ENCODE results near the gene ASB18. TPM values are rescaled to one million over a fixed set of nuclear protein-coding genes. Genes with fewer than 3 reads are reported as not detected.

Gene ASB18
- total and polyA plus RNA-seq, 2 of the 4 experiments (the other 2 are of a cell fraction) = not detected

- Histone ChIP-seq H3K9me3 (ENCODE audit: control insufficient read depth, insufficient read depth, low read length) (no peaks in the 10 kb centered on the region), H3K18ac (ENCODE audit: low read depth, low read length) (no peak overlapping the region), H3K56ac (ENCODE audit: extremely low read depth, insufficient read depth, low read length) (no peak overlapping the region), H3K14ac (replicated peaks; ENCODE audit: low read depth, low read length) (no peak overlapping the region), H3K9ac (ENCODE audit: low read depth, low read length) (no peak overlapping the region), H3K4me1 (ENCODE audit: control insufficient read depth, insufficient read depth, low read length) (no peaks in the 10 kb centered on the region), H3K4me2 (ENCODE audit: low read depth, low read length) (no peak overlapping the region), H3K79me1 (ENCODE audit: low read depth in 1 of 2, low read length in 2 of 2) (no peaks in the 10 kb centered on the region), H3K27me3 (ENCODE audit: control insufficient read depth, insufficient read depth, low read length) (no peaks in the 10 kb centered on the region; the same call in 1 of the 2 replicates), H2AK9ac (replicated peaks; ENCODE audit: low read depth, low read length, poor library complexity) (no peak overlapping the region), H3K27ac (ENCODE audit: insufficient read depth, low read length) (no peak overlapping the region), H2BK5ac (ENCODE audit: low read depth, low read length, poor library complexity, severe bottlenecking) (no peak overlapping the region), H3K36me3 (ENCODE audit: control insufficient read depth, insufficient read depth, low read length) (no peaks in the 10 kb centered on the region), H3K9me1 (ENCODE audit: insufficient read depth, low read length) (no peaks in the 10 kb centered on the region), H2AK5ac (ENCODE audit: low read depth, low read length) (no peak overlapping the region), H4K91ac (ENCODE audit: insufficient read depth, low read depth, low read length) (no peak overlapping the region), H3K4ac (ENCODE audit: low read depth, low read length) (no peak overlapping the region), H2BK20ac (ENCODE audit: low read depth, low read length) (no peak overlapping the region), H4K8ac (ENCODE audit: low read depth in 2 of 2, low read length in 2 of 2) (no peak overlapping the region), H4K5ac (ENCODE audit: low read depth, low read length) (no peak overlapping the region), H3K4me3 (ENCODE audit: insufficient read depth, low read depth, low read length) (no peak overlapping the region), H2AFZ (replicated peaks; ENCODE audit: low read length, poor library complexity) (no peak overlapping the region), H2BK120ac (ENCODE audit: low read depth, low read length) (no peak overlapping the region), H4K20me1 (ENCODE audit: insufficient read depth, low read length) (no peaks in the 10 kb centered on the region), H2BK15ac (ENCODE audit: low read depth, low read length) (no peak overlapping the region), H3K23ac (ENCODE audit: low read depth, low read length) (no peak overlapping the region)
- ChIA-PET CTCF (no interaction called here), POLR2A (ENCODE audit: unreplicated experiment) (no interaction called here)
- TF ChIP-seq MAZ (IDR thresholded peaks at IDR 0.05; ENCODE audit: borderline replicate concordance, low read depth, low read length) (no peak), SMC3 (IDR thresholded peaks at IDR 0.05; ENCODE audit: low read depth, low read length) (no peak), FOS (IDR thresholded peaks at IDR 0.05; ENCODE audit: low read depth, low read length) (no peak), CTCF (conservative IDR thresholded peaks at IDR 0.05; ENCODE audit: low read depth, low read length) (no peak), RCOR1 (IDR thresholded peaks at IDR 0.05; ENCODE audit: insufficient replicate concordance, low read length) (no peak), CHD1 (IDR thresholded peaks at IDR 0.05; ENCODE audit: low read depth, low read length) (no peak), CEBPB (IDR thresholded peaks at IDR 0.05; ENCODE audit: low read depth, low read length) (no peak)
- intact Hi-C loops (cut with micrococcal nuclease) (no loop called here), dilution Hi-C loops (cut with HindIII; ENCODE audit: low sequenced_read_pairs, unreplicated experiment) (no loop called here), in situ Hi-C loops (cut with MboI; ENCODE audit: low sequenced_read_pairs) (loop anchor here (25.0 kb wide), 1 partner anchor 522 kb away; no protein-coding TSS in a partner anchor)
- ATAC-seq (ENCODE audit: low read depth) = no peak
- no TSS peak for BruUV-seq (replicated peaks)
- DNase-seq = no peak
- 53% methylated on average over 10 of the region's 19 CpGs; no CpG with 5 or more reads in 1 of the 2 experiments for WGBS, 2 experiments (ENCODE audit: extremely low coverage in 2 of 2, insufficient read length in 1 of 2)
Observed at GRCh38 chr2:236308855-236309668, 44.9 kb upstream of the ASB18 start.
